ENCODE results near the gene ZDHHC9.

Gene ZDHHC9

GRCh38 chrX:129804806-129805205 is 38.9 kb downstream of the ZDHHC9 start:
- no peak for TF ChIP-seq CTCF (conservative IDR thresholded peaks at IDR 0.05; ENCODE audit: low read depth)
- CTCF ChIA-PET = no interaction called here
- DNase-seq (ENCODE audit: low spot score) = no peak
- H3K27ac ChIP-seq = no peak overlapping the region
- POLR2A ChIA-PET (ENCODE audit: low non-redundant PET) = no interaction called here

GRCh38 chrX:129802863-129803262 is 40.8 kb downstream of the ZDHHC9 start:
- no peak for DNase-seq (ENCODE audit: low spot score)
- no peak for TF ChIP-seq CTCF (conservative IDR thresholded peaks at IDR 0.05; ENCODE audit: low read depth)
- no peak overlapping the region for H3K27ac ChIP-seq
- POLR2A ChIA-PET (ENCODE audit: low non-redundant PET) = no interaction called here
- CTCF ChIA-PET = no interaction called here

- TF ChIP-seq CTCF (conservative IDR thresholded peaks at IDR 0.05; ENCODE audit: low read depth) = no peak
- ChIA-PET POLR2A (ENCODE audit: low non-redundant PET) (no interaction called here), CTCF (no interaction called here)
- no peak overlapping the region for H3K27ac ChIP-seq
- no peak for DNase-seq (ENCODE audit: low spot score)
Measured at GRCh38 chrX:129800186-129800585, 43.5 kb downstream of the ZDHHC9 start.

- no peak for DNase-seq (ENCODE audit: low spot score)
- POLR2A ChIA-PET (ENCODE audit: low non-redundant PET) = no interaction called here
- no peak for TF ChIP-seq CTCF (conservative IDR thresholded peaks at IDR 0.05; ENCODE audit: low read depth)
- CTCF ChIA-PET = interaction anchor here (0.6 kb wide), 1 partner anchor 11 kb away, joined by 3 read pairs; no protein-coding TSS in a partner anchor
- H3K27ac ChIP-seq = no peak overlapping the region
Measured at GRCh38 chrX:129798888-129799287, 44.8 kb downstream of the ZDHHC9 start.

- CTCF ChIA-PET = interaction anchor here (0.6 kb wide), 1 partner anchor 10 kb away, joined by 3 read pairs; no protein-coding TSS in a partner anchor
- H3K27ac ChIP-seq = no peak overlapping the region
- POLR2A ChIA-PET (ENCODE audit: low non-redundant PET) = no interaction called here
- no peak for DNase-seq (ENCODE audit: low spot score)
- TF ChIP-seq CTCF (conservative IDR thresholded peaks at IDR 0.05; ENCODE audit: low read depth) = no peak
Measured at GRCh38 chrX:129798456-129798855, 45.2 kb downstream of the ZDHHC9 start.

GRCh38 chrX:129797251-129797906 is 46.3 kb downstream of the ZDHHC9 start:
- POLR2A ChIA-PET (ENCODE audit: low non-redundant PET) = no interaction called here

More at GRCh38 chrX:129797251-129797906, 46.3 kb downstream of the ZDHHC9 start:
- TF ChIP-seq CTCF (conservative IDR thresholded peaks at IDR 0.05; ENCODE audit: low read depth) = no peak
- CTCF ChIA-PET = no interaction called here
- H3K27ac ChIP-seq = no peak overlapping the region
- no peak for DNase-seq (ENCODE audit: low spot score)

Data from RWPE1 (cell line).